ENCODE results near the gene GJA3. TPM values are rescaled to one million over a fixed set of nuclear protein-coding genes. Genes with fewer than 3 reads are reported as not detected.

GJA3 gene
- total and polyA plus RNA-seq, 2 of the 8 experiments (the other 6 are each of a cell fraction or from before 2014, with no cell fraction given) = 0.12 to 0.60 TPM

- TF ChIP-seq RAD21 (IDR thresholded peaks at IDR 0.05 in 1 of 2, conservative IDR thresholded peaks at IDR 0.05 in 1 of 2; ENCODE audit: low read depth in 2 of 2, low read length in 2 of 2) (no peak), ASH2L (IDR thresholded peaks at IDR 0.05; ENCODE audit: low read length) (no peak), POLR2AphosphoS5 (IDR thresholded peaks at IDR 0.05; ENCODE audit: low read depth, low read length) (no peak)
Measured at GRCh38 chr13:20206698-20207235, 45.9 kb upstream of the GJA3 start (continued).
